Prostate gland (tissue), 2 donors: ENCODE results near the gene ANGPTL7.

ENCODE experiments used
- CTCF ChIP-seq, 4 experiments: fragments of 200-600 bp in 2 of 4; fragments of 450-650 bp in 2 of 4; sonication (generic) in 2 of 4; IDR thresholded peaks; 1 replicate in 3 of 4; 2 replicates in 1 of 4; pipeline ENCODE4 v1.5.1; 2016 to 2019; ENCODE audit warnings: antibody characterized with exemption in 4 of 4, mild to moderate bottlenecking in 2 of 4, moderate library complexity in 2 of 4
- POLR2AphosphoS5 ChIP-seq: sonication (generic); formaldehyde crosslinking; IDR thresholded peaks from one replicate; pipeline ENCODE4 v1.6.1; 2017; ENCODE audit warnings: antibody characterized with exemption

- no peak for TF ChIP-seq POLR2AphosphoS5
- no peak for TF ChIP-seq CTCF (IDR thresholded peaks at IDR 0.05)
Observed at GRCh38 chr1:11215381-11216005, 26.3 kb downstream of the ANGPTL7 start.
